Stimulated activated CD4-positive, alpha-beta T cell treated with anti-CD3 and anti-CD28 coated beads, Interleukin-4, amount 100 ng/mL, for 24 hours (primary cell): ENCODE measurements around the gene MTFR2.

Source experiments
- DNase-seq: peaks from one replicate; pipeline ENCODE4 v3.0.0-alpha.2; 2020

Gene MTFR2

DNA sequence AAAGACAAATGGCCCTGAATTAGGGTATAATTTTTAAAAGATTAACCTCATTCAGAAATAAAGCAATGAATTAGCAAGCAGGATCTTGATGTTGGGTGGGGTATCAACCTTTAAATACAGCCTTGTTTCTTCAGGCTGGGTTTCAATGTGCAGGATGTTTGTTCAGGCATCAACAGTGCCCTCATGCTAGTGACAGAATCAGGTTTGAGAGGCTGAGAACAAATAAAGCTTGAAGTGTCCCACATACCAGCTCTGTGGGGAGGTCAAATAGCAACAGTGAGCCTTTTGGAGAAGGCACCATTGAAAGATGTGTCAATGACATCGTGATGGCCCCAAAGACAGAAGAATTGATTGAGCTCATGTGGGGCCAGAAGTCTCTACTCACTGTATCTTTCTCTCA is 68.2 kb downstream of the MTFR2 start:
- no peak for DNase-seq

DNA sequence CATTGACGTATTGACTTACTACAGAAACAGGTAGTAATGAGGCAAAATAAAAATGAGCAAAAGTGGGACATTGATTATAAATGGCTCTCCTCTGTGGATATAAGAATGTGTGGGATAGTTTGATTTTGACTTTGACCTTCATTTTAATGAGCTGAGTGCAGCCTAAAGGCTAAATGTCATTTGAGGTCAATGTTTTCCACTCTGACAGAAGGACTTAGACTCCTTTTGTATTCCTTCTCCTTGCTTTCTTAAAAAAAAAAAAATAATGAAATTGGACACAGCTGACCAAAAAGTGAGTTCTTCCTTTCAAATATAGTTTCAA is 68.6 kb downstream of the MTFR2 start:
- DNase-seq, result no peak
